NCI-H1436 (cell line): ENCODE data around the gene S100A9.
"Not testable (repeated sequence)": the region's sequence is repeated elsewhere in the genome, so short reads cannot be mapped to it uniquely, and the experiment has no call there.

ENCODE experiments used
- DNase-seq: peaks from one replicate; lab custom pipeline; 2025; lab: John Stamatoyannopoulos, UW

The S100A9 gene

GRCh38 chr1:153389973-153390879 lies 32.6 kb downstream of the S100A9 start:
- DNase-seq = no peak

GRCh38 chr1:153390938-153391710 lies 33.5 kb downstream of the S100A9 start, which contains the start of gene S100A8:
Gene S100A8 (minus strand): TSS chr1:153391073. CDS start chr1:153390535, 538 bp downstream.
- DNase-seq = no peak

DNA sequence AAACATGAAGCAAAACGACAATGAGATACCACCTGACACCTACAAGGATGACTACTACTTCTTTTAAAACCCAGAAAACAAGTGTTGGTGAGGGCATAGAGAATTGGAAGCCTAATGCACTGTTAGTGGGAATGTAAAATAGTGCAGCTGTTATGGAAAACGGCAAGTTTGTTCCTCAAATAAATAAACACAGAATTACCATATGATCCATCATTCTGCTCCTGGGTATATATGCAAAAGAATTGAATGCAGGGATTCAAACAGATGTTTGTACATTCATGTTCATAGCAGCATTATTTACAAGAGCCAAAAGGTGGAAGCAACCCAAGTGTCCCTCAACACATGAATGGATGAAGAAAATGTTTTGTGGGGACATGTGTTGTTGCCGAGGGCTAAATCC lies 34.6 kb downstream of the S100A9 start:
- DNase-seq = no peak

- no peak for DNase-seq
Measured at GRCh38 chr1:153392822-153393221, 35.2 kb downstream of the S100A9 start.

DNA sequence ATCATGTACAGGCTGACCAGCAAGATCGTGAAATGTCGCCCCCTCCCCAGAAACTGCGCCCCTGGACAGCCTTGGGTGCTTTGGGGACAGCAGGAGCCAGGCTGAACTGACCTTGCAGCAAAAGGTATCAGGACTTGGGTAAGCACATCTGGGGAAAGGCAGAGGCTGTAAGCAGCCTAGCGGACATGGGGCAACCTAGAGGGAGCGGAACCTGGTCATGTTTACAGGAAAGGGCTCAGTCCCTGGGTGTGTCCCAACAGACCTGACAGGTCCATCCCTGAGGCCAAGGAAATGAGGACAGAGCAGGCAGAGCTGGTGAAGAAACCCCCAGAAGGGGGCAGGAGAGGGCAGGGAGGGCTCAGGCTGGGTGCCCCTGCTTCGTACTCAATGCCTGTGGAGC lies 36.3 kb downstream of the S100A9 start:
- DNase-seq = no peak

DNA sequence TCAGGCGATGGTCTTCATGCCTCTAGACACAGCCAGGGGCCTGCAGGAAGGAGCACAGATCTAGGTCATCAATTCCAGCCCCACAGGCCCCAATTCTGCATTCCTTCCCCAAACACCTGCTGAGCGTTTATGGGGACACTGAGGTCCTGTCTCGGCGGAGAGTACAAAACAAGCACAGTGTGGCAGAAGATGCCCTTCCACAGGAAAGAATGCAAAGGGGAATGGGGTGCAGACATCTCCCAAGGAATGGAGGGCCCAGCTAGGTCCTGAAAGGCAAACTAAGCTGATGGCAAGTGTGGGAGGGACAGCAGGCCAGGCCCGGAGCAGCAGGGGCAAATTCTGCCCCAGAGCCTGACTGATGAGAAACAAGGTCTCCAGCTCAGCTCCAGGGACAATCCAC lies 36.7 kb downstream of the S100A9 start:
- DNase-seq = no peak

GRCh38 chr1:153395136-153395685 lies 37.6 kb downstream of the S100A9 start:
- DNase-seq = no peak

- no peak for DNase-seq
Measured at GRCh38 chr1:153395776-153396175, 38.1 kb downstream of the S100A9 start.

GRCh38 chr1:153396461-153396860 lies 38.8 kb downstream of the S100A9 start:
- DNase-seq = no peak

DNA sequence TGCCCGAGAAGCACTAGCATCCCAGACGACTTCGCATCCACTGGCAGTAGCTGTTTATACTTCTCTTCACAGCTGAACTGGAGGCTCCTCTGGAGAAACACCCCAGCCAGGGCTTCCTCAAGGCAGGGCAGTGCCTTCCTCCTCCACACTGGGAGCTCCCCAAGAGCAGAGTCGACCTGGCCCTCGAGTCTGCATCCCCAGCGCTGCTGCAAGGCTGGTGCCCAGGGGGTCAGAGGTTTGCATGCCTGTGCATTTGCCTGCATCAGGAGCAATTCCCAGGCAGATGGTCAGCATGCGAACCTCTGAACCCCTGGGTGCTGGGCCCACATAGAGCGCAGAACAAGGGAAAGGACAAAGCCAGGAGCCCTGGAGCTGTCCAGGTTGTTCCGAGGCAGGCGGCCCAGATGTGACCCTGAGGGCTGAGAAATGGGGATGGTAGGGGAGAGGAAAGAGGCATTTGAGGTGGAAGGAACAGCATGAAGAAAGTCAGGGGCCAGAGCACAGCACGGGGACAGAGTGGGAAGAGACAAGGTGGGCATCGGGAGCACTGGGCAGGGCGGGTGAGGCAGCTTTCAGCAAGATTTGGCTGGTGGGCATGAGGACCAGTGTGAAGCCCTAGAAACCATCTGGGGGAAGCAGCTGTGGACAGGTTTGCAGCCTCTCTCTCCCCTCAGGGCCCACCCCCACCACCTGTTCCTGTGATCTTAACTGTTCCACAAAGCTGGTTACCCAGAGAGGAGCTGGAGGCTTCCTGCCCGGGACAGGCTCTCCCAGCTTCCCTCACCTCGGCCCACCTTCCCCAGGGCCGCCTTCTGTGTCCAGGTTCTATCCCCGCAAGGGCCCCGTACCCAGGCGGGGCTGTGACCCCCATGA lies 39.6 kb downstream of the S100A9 start:
- DNase-seq = no peak

DNA sequence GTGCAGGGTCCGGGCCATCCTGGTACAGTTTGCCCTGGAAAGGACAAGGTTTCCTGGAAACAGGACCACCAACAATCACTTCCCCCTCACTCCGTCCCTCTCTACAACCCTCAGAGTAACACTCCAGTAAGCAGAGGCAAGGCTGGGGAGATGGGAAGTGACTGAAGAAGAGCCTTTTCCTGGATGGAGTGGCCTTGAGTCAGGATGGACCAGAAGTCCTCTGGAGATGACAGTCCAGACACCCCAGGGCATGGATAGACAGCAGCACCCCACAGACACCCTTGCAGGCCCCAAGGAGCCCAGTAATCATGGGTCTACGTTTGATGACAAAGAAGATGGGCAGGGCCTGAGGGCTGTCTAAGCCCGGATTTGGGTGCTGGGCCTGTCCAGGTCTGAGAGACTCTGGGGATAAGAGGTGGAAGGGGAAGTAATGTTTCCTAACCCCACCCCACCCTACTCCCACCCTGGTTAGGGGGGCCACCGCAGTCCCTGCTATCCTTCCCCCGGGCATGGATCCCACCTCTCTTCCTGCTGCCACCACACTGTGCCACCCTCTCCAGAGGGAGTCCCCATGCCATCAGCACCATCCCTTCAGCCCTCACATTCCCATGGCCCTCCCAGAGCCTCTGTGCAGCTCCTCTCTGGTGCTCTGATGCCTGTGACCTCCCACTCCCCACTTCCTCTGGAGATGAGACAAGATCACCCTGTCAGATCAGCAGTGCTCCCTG lies 40.4 kb downstream of the S100A9 start:
- no peak for DNase-seq

DNA sequence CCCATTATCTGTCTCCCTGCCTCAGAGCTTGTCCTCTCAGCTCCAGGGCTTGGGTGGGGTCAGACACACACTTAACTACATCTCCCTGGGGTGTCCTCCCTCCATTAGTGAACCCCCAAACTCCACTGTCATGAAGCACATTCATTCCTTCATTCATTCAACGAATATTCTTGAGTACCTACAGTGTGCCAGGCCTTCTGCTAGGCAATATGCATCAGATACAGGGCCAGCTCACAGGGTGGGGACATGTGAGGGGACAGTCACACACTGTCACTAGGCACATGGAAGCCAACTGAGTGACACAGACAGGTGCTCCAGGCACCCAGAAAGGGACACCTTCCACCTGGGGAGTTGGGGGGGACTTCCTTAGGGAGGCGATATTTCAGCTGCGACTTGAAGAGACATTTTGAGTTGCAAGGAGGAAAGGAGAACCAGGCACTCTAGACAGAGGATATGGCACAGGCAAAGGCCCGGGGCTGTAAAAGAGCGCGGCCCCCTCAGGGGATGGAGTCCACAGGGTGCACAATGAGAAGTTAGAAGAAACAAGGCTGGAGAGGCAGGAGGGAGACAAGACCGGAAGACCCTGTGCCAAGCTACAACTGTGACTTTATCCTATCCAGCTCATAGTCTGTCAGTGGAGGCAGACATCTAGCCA lies 41.9 kb downstream of the S100A9 start:
- no peak for DNase-seq

GRCh38 chr1:153400244-153400643 lies 42.6 kb downstream of the S100A9 start:
- DNase-seq = peak; percentile 43

GRCh38 chr1:153401461-153401860 lies 43.8 kb downstream of the S100A9 start:
- DNase-seq = no peak

GRCh38 chr1:153402226-153402625 lies 44.6 kb downstream of the S100A9 start:
- no peak for DNase-seq

- no peak for DNase-seq
Measured at GRCh38 chr1:153403421-153404085, 45.9 kb downstream of the S100A9 start.

DNA sequence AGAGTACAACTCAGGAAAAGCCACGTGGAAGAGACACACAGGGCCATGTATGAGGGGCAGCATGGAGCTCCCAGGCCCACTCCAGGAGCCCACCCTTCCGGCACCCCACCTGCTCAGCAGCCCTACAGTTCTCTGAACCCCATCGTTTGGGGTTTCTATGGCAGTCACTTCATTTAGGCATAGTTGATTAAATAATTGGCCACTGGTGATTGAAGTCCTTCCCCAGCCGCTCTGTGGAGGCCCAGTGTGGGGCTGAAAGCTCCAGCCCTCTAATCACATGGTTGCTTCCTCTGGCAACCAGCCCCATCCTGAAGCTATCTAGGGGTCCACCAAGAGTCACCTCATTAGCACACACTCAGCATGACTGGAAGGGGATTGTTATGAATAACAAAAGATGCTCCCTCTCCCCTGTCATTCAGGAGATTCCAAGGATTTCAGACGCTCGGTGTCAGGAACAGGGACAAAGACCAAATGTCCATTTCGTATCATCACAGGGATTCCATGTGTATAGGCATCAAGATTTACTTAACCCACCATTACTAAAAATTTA lies 46.5 kb downstream of the S100A9 start:
- DNase-seq = no peak

DNA sequence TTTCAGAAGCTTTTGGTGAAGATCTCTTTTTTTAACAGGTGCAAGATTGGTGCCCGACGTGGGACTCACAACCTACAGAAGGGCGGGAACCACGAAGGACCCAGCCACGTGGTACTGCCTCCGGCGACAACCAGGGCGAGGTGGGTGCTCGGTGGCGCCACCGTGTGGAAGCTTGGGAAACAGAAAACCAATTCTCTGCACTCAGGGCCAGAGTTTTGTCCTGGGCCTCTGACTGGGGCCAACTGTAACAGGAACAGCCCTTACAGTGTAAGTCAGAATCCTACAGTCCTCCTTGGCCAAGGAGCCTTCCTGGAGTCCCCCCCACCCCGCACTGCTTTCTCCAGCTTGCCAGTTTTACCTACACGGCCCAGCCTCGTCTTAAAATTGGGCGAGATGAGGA lies 47.1 kb downstream of the S100A9 start:
- DNase-seq = no peak

- DNase-seq = not testable (repeated sequence)
Measured at GRCh38 chr1:153405825-153406599, 48.4 kb downstream of the S100A9 start.
